HG02623 (cell line): ENCODE measurements around the gene ALOX15B.

Experiments
- ATAC-seq: cut with Tn5 transposase; IDR thresholded peaks from one replicate; pipeline ENCODE4 v1.9.1; 2021; ENCODE audit warnings: moderate library complexity; ENCODE audit not compliant: unreplicated experiment

ALOX15B gene

DNA sequence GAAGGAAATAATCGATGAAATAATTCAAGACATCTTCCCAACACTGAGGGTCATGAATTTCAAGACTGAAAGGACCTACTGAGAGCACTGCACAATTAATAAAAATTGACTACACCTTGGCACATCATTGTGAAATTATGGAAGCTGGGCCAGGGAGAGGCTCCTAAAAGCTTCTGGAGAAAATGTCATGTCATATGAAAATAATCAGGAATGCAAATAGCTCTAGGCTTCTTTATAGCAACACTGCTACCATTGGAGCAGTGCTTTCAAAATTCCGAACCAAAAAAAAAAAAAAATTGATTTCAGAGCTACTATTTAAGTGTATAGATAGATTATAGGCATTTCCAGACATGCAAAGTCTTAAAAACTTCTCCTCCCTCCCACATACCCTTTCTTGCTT lies 6.4 kb upstream of the ALOX15B start:
- ATAC-seq: no peak

DNA sequence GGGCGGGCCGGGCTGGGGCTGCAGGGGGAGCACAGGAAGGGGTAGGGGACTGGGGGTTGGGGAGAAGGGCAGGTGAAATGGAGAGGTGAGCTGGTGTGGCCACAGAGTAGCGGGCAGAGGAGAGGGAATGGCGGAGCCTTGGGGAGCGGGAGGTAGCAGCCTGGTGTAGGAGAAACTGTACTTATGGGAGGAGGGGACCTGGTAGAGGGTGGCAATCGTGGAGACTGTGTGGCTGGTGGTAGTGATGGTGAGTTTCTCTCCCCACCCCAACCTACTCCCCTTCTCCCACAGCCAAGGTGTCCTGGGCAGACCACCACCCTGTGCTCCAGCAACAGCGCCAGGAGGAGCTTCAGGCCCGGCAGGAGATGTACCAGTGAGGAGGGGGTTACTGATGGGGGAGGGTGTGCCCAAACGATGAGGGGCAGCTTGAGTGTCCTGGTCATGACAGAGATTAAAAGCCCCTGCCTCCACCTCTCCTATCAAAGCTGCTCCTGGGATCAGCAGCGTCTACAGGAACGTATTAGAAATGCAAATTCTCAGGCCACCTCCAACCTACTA lies 831 bp downstream of the ALOX15B start:
- no peak for ATAC-seq

GRCh38 chr17:8041249-8041928 lies 2.5 kb downstream of the ALOX15B start:
- no peak for ATAC-seq

DNA sequence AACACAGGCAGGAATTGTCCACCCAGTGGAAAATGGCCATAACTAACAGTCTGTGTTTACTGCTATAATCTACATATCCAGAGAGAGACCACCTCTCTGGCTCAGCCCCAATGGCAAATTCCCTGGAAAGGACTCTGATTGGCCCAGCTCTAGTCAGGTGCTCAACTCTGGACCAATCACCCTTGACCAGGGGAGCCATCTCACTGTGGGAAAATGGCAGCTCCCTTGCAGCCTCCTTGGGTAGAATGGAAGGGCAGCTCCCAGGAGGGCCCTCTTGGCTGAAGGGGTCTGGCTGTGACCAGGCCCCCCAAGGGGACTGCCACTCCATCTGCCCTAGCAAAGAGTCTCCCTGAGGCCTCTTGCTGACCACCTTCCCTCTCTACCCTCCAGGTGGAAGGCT lies 3.1 kb downstream of the ALOX15B start:
- ATAC-seq: no peak

GRCh38 chr17:8044819-8045810 lies 6.3 kb downstream of the ALOX15B start:
- no peak for ATAC-seq

DNA sequence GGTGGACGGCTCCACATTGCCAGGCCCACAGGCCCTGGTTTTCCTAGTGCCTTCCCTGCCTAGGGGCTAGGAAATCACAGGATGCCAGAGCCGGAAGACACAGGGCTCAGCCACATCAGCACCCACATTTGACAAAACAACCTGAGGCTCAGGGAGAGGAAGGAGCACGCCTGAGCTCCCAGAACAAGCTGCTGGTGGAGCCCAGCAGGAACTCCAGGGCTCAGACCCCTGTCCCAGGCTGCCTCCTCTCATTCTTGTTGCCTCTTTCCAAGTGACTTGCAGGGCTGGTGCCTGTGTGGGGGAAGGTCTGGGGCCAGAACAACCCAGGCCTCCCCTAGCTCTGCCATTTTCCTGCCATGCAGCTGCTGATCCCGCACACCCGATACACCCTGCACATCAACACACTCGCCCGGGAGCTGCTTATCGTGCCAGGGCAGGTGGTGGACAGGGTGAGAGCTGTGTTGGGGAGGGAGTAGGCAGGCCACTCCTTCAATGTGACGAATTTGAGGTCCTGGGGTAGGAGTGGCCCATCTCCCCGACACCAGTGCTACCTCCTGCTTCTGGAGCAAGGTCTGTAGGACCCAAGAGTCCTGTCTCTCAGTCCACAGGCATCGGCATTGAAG lies 7.6 kb downstream of the ALOX15B start:
- ATAC-seq: no peak

GRCh38 chr17:8046929-8047768 lies 8.3 kb downstream of the ALOX15B start:
- no peak for ATAC-seq

GRCh38 chr17:8047769-8048110 lies 8.9 kb downstream of the ALOX15B start:
- ATAC-seq: no peak

- no peak for ATAC-seq
Observed at GRCh38 chr17:8048236-8048635, 9.4 kb downstream of the ALOX15B start.

DNA sequence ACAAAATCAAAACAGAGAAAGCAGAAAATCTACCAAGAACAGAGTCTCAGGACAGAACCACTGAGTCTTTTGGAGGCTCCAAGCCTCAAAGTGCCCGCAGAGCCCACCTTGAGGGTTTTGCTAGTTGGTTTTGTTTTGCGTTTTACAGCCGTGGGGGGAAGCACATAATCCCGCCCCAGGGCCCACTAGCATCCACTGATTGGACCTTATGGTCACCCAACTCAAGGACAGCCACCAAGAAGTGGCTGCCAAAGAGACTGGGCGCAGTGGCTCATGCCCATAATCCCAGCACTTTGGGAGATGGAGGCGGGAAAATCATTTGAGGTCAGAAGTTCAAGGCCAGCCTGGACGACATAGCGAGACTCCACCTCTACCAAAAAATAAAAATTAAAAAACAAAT lies 9.9 kb downstream of the ALOX15B start:
- no peak for ATAC-seq

DNA sequence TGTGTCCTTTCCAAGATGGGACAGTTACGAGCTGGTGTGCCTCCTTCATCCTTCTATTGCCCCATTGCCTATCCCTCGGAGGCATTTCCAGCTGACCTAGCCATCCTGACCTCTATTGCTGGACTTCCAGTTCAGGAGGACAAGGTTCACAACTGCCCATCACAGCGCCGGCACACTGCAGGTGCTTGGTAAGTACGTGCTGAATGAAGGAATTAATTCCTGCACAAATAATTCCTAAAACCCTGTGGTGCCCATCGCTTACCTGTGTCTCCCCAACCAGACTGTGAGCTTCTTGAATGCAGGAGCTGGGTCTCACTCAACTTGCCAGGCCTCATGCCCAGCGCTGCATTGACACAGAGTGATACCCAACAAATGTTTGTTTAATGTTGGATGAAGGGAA lies 13.0 kb downstream of the ALOX15B start:
- ATAC-seq: no peak

DNA sequence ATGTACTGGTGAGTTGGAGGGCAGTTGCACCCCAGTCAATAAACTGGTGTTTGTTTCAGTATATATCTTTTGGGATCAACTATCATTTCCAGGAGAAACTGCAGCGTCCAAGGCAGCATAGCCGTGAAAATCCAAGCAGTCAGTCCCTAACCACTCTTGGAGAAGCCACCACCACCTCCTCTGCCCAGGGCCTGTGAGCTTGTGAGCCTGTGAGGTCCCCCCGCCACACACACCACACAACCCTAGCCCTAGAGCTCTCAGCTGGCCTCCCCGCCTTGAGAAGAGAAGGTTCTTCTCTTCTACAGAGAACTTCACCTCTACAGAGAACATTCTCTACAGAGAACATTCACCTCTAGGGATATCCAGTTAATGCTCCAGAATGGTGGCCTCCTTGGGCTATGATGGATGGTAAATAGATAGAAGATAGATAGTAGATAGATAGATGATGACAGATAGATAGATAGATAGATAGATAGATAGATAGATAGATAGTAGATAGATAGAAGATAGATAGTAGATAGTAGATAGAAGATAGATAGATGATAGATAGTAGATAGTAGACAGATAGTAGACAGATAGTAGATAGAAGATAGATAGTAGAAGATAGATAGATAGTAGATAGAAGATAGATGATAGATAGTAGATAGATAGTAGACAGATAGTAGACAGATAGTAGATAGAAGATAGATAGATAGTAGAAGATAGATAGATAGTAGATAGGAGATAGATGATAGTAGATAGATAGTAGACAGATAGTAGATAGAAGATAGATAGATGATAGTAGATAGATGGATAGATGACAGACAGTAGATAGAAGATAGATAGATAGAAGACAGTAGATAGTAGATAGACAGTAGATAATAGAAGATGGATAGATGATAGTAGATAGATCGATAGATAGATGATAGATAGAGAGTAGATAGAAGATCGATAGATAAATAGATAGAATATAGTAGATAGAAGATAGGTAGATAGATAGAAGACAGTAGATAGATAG lies 13.7 kb downstream of the ALOX15B start:
- no peak for ATAC-seq

- ATAC-seq: no peak
Observed at GRCh38 chr17:8053600-8053999, 14.7 kb downstream of the ALOX15B start.

GRCh38 chr17:8055851-8056231 lies 17.0 kb downstream of the ALOX15B start:
- ATAC-seq: no peak

- ATAC-seq: no peak
Observed at GRCh38 chr17:8056232-8056975, 17.5 kb downstream of the ALOX15B start.

GRCh38 chr17:8056976-8057625 lies 18.2 kb downstream of the ALOX15B start:
- no peak for ATAC-seq

DNA sequence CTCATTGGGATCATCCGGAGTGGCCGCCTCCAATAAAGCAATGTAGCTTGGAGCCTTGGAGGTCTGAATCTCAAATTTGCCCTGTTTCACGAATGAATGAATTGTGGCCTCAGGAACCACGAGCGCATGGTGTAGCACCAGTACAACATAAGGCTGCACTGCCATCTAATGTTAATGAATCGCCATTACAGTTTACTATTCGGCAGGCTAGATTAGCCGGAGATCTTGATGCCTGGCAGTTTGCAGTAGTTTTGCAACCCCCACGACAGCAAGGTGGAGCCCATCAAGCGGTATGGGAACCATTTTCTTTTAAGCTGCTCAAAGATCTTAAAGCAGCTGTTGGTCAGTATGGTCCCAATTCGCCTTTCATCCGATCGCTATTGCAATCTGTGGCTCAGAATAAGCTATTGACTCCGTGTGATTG lies 18.8 kb downstream of the ALOX15B start:
- no peak for ATAC-seq

- no peak for ATAC-seq
Observed at GRCh38 chr17:8059131-8059530, 20.3 kb downstream of the ALOX15B start.
